Activated CD8-positive, alpha-beta memory T cell treated with anti-CD3 and anti-CD28 coated beads, Interleukin-2, amount 50 U/mL, for 1 hour (primary cell): ENCODE measurements around the gene FYB1.

ENCODE experiments used
- DNase-seq: peaks from one replicate; pipeline ENCODE4 v3.0.0-alpha.2; 2020; ENCODE audit errors: extremely low read depth

The FYB1 gene

GRCh38 chr5:39080168-39080567 is 139.2 kb downstream of the FYB1 start:
- no peak for DNase-seq

GRCh38 chr5:39079147-39079546 is 140.2 kb downstream of the FYB1 start:
- no peak for DNase-seq

- DNase-seq: no peak
Measured at GRCh38 chr5:39076757-39077728, 142.3 kb downstream of the FYB1 start.

- DNase-seq: no peak
Measured at GRCh38 chr5:39076101-39076756, 143.1 kb downstream of the FYB1 start.

- DNase-seq: peak; percentile 67
Measured at GRCh38 chr5:39074017-39074814, 145.1 kb downstream of the FYB1 start, which contains the start of gene RICTOR. RICTOR (minus strand) TSS chr5:39074399; CDS start chr5:39074377, 22 bp downstream.

GRCh38 chr5:39073767-39074016 is 145.7 kb downstream of the FYB1 start:
- DNase-seq: no peak

GRCh38 chr5:39072925-39073766 is 146.2 kb downstream of the FYB1 start:
- no peak for DNase-seq

GRCh38 chr5:39068099-39068498 is 151.3 kb downstream of the FYB1 start:
- no peak for DNase-seq

GRCh38 chr5:39064450-39064849 is 154.9 kb downstream of the FYB1 start:
- no peak for DNase-seq

- no peak for DNase-seq
Measured at GRCh38 chr5:39063037-39063436, 156.3 kb downstream of the FYB1 start.

- DNase-seq: no peak
Measured at GRCh38 chr5:39062530-39062929, 156.8 kb downstream of the FYB1 start.

- DNase-seq: no peak
Measured at GRCh38 chr5:39062104-39062503, 157.3 kb downstream of the FYB1 start.

- no peak for DNase-seq
Measured at GRCh38 chr5:39059064-39059463, 160.3 kb downstream of the FYB1 start.

- DNase-seq: no peak
Measured at GRCh38 chr5:39058178-39058921, 161.0 kb downstream of the FYB1 start.

- DNase-seq: no peak
Measured at GRCh38 chr5:39057734-39058133, 161.6 kb downstream of the FYB1 start.

- no peak for DNase-seq
Measured at GRCh38 chr5:39055768-39056398, 163.5 kb downstream of the FYB1 start.
